Thyroid gland (tissue), 4 donors: ENCODE measurements around the gene MFSD8.

Experiments
- CTCF ChIP-seq, 6 experiments: fragments of 200-600 bp in 3 of 6; fragments of 450-650 bp in 3 of 6; sonication (generic) in 3 of 6; IDR thresholded peaks; one replicate each; pipeline ENCODE4 v1.5.1; 2016 to 2019; ENCODE audit warnings: antibody characterized with exemption in 6 of 6, mild to moderate bottlenecking in 2 of 6, inconsistent platforms in 1 of 6, moderate library complexity in 1 of 6
- POLR2A ChIP-seq, 2 donors: fragments of 450-650 bp; IDR thresholded peaks; one replicate each; pipeline ENCODE4 v1.6.1; 2017; ENCODE audit warnings: antibody characterized with exemption in 2 of 2, mild to moderate bottlenecking in 2 of 2, moderate library complexity in 1 of 2

- TF ChIP-seq CTCF (IDR thresholded peaks at IDR 0.05) (no peak), POLR2A (IDR thresholded peaks at IDR 0.05) (no peak)
These were observed 76.4 kb downstream of the MFSD8 start for GRCh38 chr4:127888559-127888958.
